GM19455 (cell line): ENCODE results near the gene C1GALT1.
"Not testable (repeated sequence)": the region's sequence is repeated elsewhere in the genome, so short reads cannot be mapped to it uniquely, and the experiment has no call there.

ENCODE experiments used
- ATAC-seq: cut with Tn5 transposase; IDR thresholded peaks from one replicate; pipeline ENCODE4 v1.9.1; 2021; ENCODE audit not compliant: unreplicated experiment

Gene C1GALT1

GRCh38 chr7:7231865-7232264, 49.5 kb downstream of the C1GALT1 start:
- no peak for ATAC-seq

DNA sequence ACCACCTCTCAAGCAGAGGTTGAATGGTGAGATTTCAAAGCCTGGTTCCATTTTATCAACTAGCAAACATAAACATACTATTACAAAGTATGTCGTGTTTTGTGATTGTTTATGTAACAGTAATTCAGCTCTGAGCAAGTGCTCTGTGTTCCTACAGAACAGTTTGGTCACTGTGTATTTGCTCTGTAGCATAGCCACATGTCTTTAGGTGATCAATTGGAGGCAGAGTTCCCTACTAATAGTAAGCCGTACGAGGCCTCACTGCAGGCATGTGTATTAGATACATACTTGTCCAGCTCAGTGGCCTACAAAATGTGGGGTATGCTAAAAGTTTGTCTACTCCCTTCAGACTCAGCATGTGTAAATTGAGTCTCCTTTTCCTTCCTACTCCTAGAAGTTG, 53.0 kb downstream of the C1GALT1 start:
- ATAC-seq: no peak

DNA sequence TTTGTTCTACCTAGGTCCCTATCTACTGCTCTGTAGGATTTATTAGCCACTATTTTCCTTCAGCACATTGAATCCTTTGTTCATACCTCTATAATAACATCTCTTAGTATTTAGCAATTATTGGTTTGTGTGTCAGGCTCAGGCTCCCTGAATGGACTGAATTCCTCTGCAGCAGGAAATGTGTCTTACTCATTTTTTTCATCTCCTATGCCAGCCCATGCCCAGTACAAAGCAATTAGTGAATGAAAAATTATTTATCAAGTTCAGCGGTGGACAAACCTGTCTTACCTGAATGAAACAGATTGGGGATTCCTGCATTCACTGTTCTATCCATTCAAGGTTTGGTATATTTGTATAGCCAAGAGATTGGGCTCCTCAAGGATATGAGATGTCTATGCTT, 53.7 kb downstream of the C1GALT1 start:
- ATAC-seq: no peak

GRCh38 chr7:7237201-7237977, 55.0 kb downstream of the C1GALT1 start:
- ATAC-seq: no peak

DNA sequence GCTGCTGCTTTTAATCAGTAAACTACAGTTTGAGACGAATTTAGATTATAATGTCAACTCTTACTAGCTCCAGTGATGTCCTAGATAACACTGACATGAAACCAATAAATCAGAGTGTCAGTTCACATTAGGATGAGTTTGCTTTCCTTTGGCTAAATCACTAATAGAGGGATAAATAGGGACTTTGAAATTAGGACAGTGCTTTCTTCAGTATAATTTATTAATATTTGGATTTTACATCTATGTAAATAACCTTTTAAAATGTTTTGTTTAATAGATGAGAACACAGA, 55.6 kb downstream of the C1GALT1 start:
- no peak for ATAC-seq

GRCh38 chr7:7239346-7239745, 57.0 kb downstream of the C1GALT1 start:
- ATAC-seq: no peak

GRCh38 chr7:7242899-7243298, 60.6 kb downstream of the C1GALT1 start:
- no peak for ATAC-seq

- not testable (repeated sequence) for ATAC-seq
These were observed 62.9 kb downstream of the C1GALT1 start for GRCh38 chr7:7245233-7245632.

DNA sequence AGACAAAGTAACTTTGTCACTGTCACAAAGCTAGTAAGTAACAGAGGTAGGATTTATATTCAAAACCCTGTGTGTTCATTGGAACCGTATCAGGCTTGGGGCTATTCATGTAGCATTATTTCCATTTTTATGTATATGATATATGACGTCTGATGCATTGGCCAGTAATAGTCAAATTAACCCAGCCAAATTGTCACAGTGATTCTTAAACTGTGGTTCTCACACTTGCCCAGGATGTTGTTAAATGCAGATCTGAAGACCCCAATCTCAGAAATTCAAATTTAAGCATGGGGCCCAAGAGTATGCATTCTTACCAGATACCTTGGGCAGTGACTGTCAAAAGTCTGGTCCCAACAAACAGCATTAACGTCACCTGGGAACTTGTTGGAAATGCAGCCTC, 63.9 kb downstream of the C1GALT1 start:
- no peak for ATAC-seq

DNA sequence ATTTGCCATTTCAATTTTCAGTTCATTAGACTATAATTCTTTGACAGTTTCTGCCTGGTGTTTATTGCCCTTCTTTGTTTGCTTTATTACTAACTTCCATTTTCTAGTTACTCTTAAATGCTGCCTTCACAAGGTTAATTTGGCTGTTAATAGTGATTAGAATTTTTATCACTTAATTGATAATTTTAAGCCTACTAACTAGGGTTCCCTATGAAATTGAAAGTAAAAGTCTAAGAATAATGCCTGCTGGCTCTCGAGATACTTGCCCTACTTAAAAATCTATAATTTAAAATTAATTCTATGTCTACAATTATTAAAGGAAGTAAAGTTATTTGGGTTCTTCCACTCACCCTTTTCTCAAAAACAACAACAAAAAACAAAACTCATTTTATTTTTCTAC, 65.3 kb downstream of the C1GALT1 start:
- no peak for ATAC-seq

- ATAC-seq: no peak
These were observed 67.5 kb downstream of the C1GALT1 start for GRCh38 chr7:7249814-7250213.

GRCh38 chr7:7251742-7252141, 69.4 kb downstream of the C1GALT1 start:
- peak; percentile 95 for ATAC-seq

- ATAC-seq: no peak
These were observed 72.0 kb downstream of the C1GALT1 start for GRCh38 chr7:7254319-7254718.

- no peak for ATAC-seq
These were observed 72.6 kb downstream of the C1GALT1 start for GRCh38 chr7:7254908-7255307.

- no peak for ATAC-seq
These were observed 74.5 kb downstream of the C1GALT1 start for GRCh38 chr7:7256731-7257274.

DNA sequence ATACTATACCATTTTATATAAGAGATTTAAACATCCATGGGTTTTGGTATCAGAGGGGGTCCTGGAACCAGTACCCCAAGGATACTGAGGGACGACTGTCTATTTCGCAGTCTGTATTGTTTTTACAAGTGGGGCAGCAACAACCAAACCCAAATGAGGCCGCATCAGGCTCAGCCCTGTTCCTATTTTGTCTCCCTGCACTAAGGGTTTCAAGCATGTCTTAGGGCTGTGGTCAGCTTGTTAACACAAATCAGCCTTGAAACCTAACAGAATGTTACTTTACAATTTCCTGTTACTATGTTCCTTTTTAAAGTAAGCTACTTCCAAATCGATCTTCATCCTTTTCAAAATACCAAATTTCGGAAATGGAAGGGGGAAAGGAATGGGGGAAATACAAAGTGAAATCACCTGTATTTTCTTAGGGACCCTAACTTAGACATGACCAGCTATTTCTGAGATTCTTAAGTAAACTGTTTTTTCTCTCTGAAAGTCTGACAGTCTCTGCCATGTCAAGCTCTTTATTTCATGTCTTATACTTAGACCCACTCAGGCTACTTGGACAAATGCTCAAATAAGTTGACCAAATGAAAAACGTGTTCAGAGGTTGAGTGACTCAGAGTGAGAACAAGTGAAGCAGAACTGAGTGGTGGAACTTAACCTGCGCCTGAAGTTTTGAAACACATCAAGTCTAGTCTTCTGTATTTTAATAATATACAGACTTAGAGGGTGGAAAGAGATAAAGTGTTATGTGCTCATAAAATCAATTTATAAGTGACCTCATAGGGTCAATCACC, 75.8 kb downstream of the C1GALT1 start:
- ATAC-seq: peak; percentile 92

DNA sequence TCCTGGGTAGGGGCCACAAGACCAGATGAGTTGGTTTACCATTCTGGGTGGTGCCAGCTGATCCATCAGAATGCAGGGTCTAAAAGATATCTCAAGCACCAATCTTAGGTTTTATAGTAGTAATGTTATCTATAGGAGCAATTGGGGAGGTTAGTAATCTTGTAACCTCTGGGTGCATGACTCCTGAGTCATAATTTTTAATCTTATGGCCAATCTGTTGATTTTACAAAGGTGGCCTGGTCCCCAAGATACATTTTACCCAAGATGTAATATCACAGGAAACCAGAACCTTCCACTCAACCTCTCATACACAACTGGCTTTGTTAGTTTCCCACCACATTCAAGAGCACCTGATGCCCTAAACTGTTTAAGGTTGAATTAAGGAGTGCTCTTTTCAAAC, 79.5 kb downstream of the C1GALT1 start:
- ATAC-seq: no peak

- ATAC-seq: no peak
These were observed 81.2 kb downstream of the C1GALT1 start for GRCh38 chr7:7263297-7264230.

GRCh38 chr7:7264306-7265040, 82.1 kb downstream of the C1GALT1 start:
- ATAC-seq: no peak
